Measurements from ENCODE around the gene ARF1. TPM values are rescaled to one million over a fixed set of nuclear protein-coding genes. Genes with fewer than 3 reads are reported as not detected.

The ARF1 gene
- polyA plus RNA-seq, 1 donor (not counting 4 experiments of a cell fraction or from before 2014, with no cell fraction given), result 295 TPM

DNA sequence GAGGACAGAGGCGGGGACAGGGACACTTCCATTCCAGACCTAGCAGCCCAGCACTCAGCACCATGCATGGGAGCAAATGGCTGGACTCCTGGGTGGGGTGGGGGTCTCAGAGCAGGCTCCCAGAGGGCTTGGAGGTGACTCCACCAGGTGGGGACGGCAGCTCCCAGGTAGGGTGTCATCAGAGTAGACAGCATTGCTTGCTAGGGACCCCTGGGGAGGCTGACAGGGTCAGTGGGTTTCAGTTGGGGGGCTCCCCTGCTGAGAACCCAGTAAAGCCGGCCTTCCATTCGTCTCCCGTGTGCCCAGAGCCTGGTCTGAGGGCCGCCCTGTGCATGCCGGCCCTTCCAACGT lies 62.5 kb downstream of the ARF1 start:
- Histone ChIP-seq H3K9me1 (ENCODE audit: control insufficient read depth, extremely low read depth, insufficient read depth, low read length) (peaks cover 2% of the 10 kb centered on the region), H3K79me2 (ENCODE audit: control insufficient read depth, insufficient read depth, low read length) (peaks cover 80% of the 10 kb centered on the region), H3K9ac (ENCODE audit: control insufficient read depth, extremely low read depth, insufficient read depth, low read length) (no peak overlapping the region), H3K4me1 (ENCODE audit: control insufficient read depth, extremely low read depth, insufficient read depth, low read length) (peaks cover 59% of the 10 kb centered on the region), H3K27me3 (ENCODE audit: control insufficient read depth, extremely low read depth, insufficient read depth, low read length) (no peaks in the 10 kb centered on the region), H3K9me3 (ENCODE audit: control insufficient read depth, low read depth, low read length) (no peaks in the 10 kb centered on the region), H3K27ac (ENCODE audit: control insufficient read depth, insufficient read depth, low read length) (no peak overlapping the region), H3K4me2 (ENCODE audit: control insufficient read depth, extremely low read depth, insufficient read depth, low read depth, low read length) (no peak overlapping the region), H4K20me1 (ENCODE audit: control insufficient read depth, extremely low read depth, insufficient read depth, low read length) (peaks cover 26% of the 10 kb centered on the region), H3K4me3 (ENCODE audit: control insufficient read depth in 2 of 3, extremely low read depth in 1 of 3, insufficient read depth in 2 of 3, low read depth in 1 of 3, low read length in 3 of 3) (no peak overlapping the region), H2AFZ (ENCODE audit: control insufficient read depth, low read length) (no peak overlapping the region), H3K36me3 (ENCODE audit: control insufficient read depth in 2 of 2, extremely low read depth in 1 of 2, insufficient read depth in 2 of 2, low read length in 2 of 2) (peaks cover 34 to 54% of the 10 kb centered on the region in 2 experiments)
- dilution Hi-C loops (cut with MboI; ENCODE audit: extremely low pct_ligation_motif_present, low sequenced_read_pairs), result no loop called here
- no peak for DNase-seq (ENCODE audit: low read depth, low spot score)
- TF ChIP-seq EZH2 (IDR thresholded peaks at IDR 0.05; ENCODE audit: low read length), result no peak
- TF ChIP-seq, protein P1, sequence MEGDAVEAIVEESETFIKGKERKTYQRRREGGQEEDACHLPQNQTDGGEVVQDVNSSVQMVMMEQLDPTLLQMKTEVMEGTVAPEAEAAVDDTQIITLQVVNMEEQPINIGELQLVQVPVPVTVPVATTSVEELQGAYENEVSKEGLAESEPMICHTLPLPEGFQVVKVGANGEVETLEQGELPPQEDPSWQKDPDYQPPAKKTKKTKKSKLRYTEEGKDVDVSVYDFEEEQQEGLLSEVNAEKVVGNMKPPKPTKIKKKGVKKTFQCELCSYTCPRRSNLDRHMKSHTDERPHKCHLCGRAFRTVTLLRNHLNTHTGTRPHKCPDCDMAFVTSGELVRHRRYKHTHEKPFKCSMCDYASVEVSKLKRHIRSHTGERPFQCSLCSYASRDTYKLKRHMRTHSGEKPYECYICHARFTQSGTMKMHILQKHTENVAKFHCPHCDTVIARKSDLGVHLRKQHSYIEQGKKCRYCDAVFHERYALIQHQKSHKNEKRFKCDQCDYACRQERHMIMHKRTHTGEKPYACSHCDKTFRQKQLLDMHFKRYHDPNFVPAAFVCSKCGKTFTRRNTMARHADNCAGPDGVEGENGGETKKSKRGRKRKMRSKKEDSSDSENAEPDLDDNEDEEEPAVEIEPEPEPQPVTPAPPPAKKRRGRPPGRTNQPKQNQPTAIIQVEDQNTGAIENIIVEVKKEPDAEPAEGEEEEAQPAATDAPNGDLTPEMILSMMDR (optimal IDR thresholded peaks at IDR 0.05 in 1 of 3, IDR thresholded peaks at IDR 0.05 in 1 of 3, conservative IDR thresholded peaks at IDR 0.05 in 1 of 3; ENCODE audit: extremely low read depth in 1 of 3, insufficient read depth in 2 of 3, low read length in 3 of 3), result no peak
- FAIRE-seq, result no peak

DNA sequence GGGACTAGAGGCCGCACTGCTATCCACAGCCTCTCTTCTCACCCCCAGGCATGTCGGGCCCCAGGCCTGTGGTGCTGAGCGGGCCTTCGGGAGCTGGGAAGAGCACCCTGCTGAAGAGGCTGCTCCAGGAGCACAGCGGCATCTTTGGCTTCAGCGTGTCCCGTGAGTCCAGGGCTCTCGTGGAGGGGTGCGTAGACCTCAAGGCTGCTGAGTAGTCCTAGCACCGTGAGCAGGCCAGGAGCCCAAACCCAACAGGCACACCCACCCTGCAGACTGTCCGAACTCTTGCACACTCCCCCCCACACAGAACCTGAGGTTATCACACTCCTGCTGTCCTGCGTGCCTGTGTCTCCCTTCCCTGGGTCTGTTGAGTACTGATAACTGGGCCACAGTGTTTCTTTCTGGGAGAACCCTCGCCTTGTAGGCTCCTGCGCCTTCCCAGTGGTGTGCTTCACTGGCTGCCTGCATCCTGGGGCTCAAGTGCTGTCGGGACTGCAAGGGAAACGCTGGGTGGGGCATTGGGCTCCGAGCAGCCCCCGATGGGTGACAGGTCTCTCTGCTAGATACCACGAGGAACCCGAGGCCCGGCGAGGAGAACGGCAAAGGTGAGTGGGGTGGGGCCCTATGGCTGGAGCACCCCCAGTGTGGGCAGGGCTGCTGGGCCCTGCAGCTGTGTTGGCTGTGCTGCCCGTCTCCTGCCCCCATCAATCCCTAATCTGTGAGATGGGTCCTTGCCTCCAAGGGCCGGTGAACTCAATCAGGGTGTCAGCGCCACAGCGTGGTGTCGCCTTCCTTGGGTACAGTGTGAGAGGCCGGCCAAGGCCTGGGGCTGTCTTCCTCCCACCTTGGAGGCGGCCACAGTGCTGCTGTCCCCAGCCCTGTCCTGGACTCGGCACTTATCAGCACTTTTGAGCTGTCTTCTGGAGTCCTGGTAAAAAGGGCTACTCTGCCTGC lies 63.2 kb downstream of the ARF1 start:
- H3K27me3 ChIP-seq (ENCODE audit: control insufficient read depth, extremely low read depth, insufficient read depth, low read length), result no peaks in the 10 kb centered on the region
- H3K27ac ChIP-seq (ENCODE audit: control insufficient read depth, insufficient read depth, low read length), result no peak overlapping the region
- H3K4me2 ChIP-seq (ENCODE audit: control insufficient read depth, extremely low read depth, insufficient read depth, low read depth, low read length), result no peak overlapping the region
- H3K79me2 ChIP-seq (ENCODE audit: control insufficient read depth, insufficient read depth, low read length), result peaks cover 73% of the 10 kb centered on the region
- peaks cover 26% of the 10 kb centered on the region for H4K20me1 ChIP-seq (ENCODE audit: control insufficient read depth, extremely low read depth, insufficient read depth, low read length)
- peaks cover 67% of the 10 kb centered on the region for H3K4me1 ChIP-seq (ENCODE audit: control insufficient read depth, extremely low read depth, insufficient read depth, low read length)
- no peak for FAIRE-seq
- no peak overlapping the region for H3K4me3 ChIP-seq (ENCODE audit: control insufficient read depth in 2 of 3, extremely low read depth in 1 of 3, insufficient read depth in 2 of 3, low read depth in 1 of 3, low read length in 3 of 3)
- TF ChIP-seq, protein P1 (optimal IDR thresholded peaks at IDR 0.05 in 1 of 3, IDR thresholded peaks at IDR 0.05 in 1 of 3, conservative IDR thresholded peaks at IDR 0.05 in 1 of 3; ENCODE audit: extremely low read depth in 1 of 3, insufficient read depth in 2 of 3, low read length in 3 of 3), result no peak
- no peak for TF ChIP-seq EZH2 (IDR thresholded peaks at IDR 0.05; ENCODE audit: low read length)
- no peak overlapping the region for H3K9ac ChIP-seq (ENCODE audit: control insufficient read depth, extremely low read depth, insufficient read depth, low read length)
- DNase-seq (ENCODE audit: low read depth, low spot score), result no peak
- H2AFZ ChIP-seq (ENCODE audit: control insufficient read depth, low read length), result no peak overlapping the region
- H3K9me1 ChIP-seq (ENCODE audit: control insufficient read depth, extremely low read depth, insufficient read depth, low read length), result peaks cover 2% of the 10 kb centered on the region
- peaks cover 34 to 55% of the 10 kb centered on the region in 2 experiments for H3K36me3 ChIP-seq (ENCODE audit: control insufficient read depth in 2 of 2, extremely low read depth in 1 of 2, insufficient read depth in 2 of 2, low read length in 2 of 2)
- H3K9me3 ChIP-seq (ENCODE audit: control insufficient read depth, low read depth, low read length), result no peaks in the 10 kb centered on the region
- dilution Hi-C loops (cut with MboI; ENCODE audit: extremely low pct_ligation_motif_present, low sequenced_read_pairs), result no loop called here

Data from keratinocyte (primary cell).